Endothelial cell of umbilical vein (primary cell): ENCODE measurements around the gene PADI6. TPM values are rescaled to one million over a fixed set of nuclear protein-coding genes. Genes with fewer than 3 reads are reported as not detected.

Experiments
- BruUV-seq: library from RNA; stranded (reverse); fragments of 400-500 nt; replicated peaks from 2 replicates; lab custom pipeline; 2021; lab: Mats Ljungman, UMichigan
- CTCF ChIA-PET: fragments of 300-600, 350-600 bp; sonication (Branson Sonifier 250); formaldehyde crosslinking; loops from one replicate; lab custom pipeline; 2021; ENCODE audit warnings: antibody characterized with exemption, inconsistent platforms; lab: Charles Lee
- POLR2A ChIA-PET: fragments of 300-600, 350-600 bp; sonication (Branson Sonifier 250); formaldehyde crosslinking; loops from one replicate; lab custom pipeline; 2021; ENCODE audit warnings: antibody characterized with exemption, inconsistent platforms; lab: Charles Lee
- DNase-seq: peaks from one replicate; pipeline ENCODE4 v3.0.0-alpha.2; 2011; ENCODE audit warnings: low read depth, low spot score
- FAIRE-seq: peaks from 2 replicates; lab custom pipeline; 2011; peaks lifted over from hg19 to GRCh38; lab: Jason Lieb, UNC
- H2AFZ ChIP-seq: 2 replicates; pipeline ENCODE4 v1.6.0; 2012; ENCODE audit warnings: low read depth, low read length, control low read depth, inconsistent platforms
- H3K27ac ChIP-seq: 2 replicates; pipeline ENCODE4 v1.5.1; 2011; ENCODE audit warnings: low read depth, mild to moderate bottlenecking, control low read depth, low read length, moderate library complexity; ENCODE audit not compliant: insufficient read depth
- H3K27me3 ChIP-seq, 2 experiments: 2 replicates each; pipeline versions ENCODE4 v1.6.0 to v1.6.1; 2011; ENCODE audit warnings: low read length in 2 of 2, mixed read lengths in 1 of 2; ENCODE audit not compliant: control insufficient read depth in 2 of 2, insufficient read depth in 2 of 2
- H3K36me3 ChIP-seq, 2 experiments: 2 replicates in 1 of 2; 3 replicates in 1 of 2; pipeline ENCODE4 v1.5.1; 2011; ENCODE audit warnings: low read length in 2 of 2, mild to moderate bottlenecking in 1 of 2, moderate library complexity in 1 of 2; ENCODE audit not compliant: control insufficient read depth in 2 of 2, insufficient read depth in 2 of 2; ENCODE audit errors: extremely low read depth in 1 of 2
- H3K4me1 ChIP-seq: 3 replicates; pipeline ENCODE4 v1.5.1; 2011; ENCODE audit warnings: mild to moderate bottlenecking, low read length; ENCODE audit not compliant: control insufficient read depth, insufficient read depth; ENCODE audit errors: extremely low read depth
- H3K4me2 ChIP-seq: 2 replicates; pipeline ENCODE4 v1.6.1; 2011; ENCODE audit warnings: low read length, control low read depth, mixed read lengths; ENCODE audit not compliant: insufficient read depth
- H3K4me3 ChIP-seq, 3 experiments: fragments of 200-600 bp in 1 of 3; sonication (generic), shearing (Covaris generic) in 1 of 3; replicated peaks in 1 of 3; 2 replicates each; pipeline ENCODE4 v1.5.1; 2011 to 2016; ENCODE audit warnings: control low read depth in 3 of 3, low read length in 3 of 3, mild to moderate bottlenecking in 2 of 3, inconsistent platforms in 1 of 3, low read depth in 1 of 3, moderate library complexity in 1 of 3; ENCODE audit not compliant: insufficient read depth in 1 of 3
- H3K79me2 ChIP-seq: 2 replicates; pipeline ENCODE4 v1.6.0; 2012; ENCODE audit warnings: low read length, inconsistent platforms; ENCODE audit not compliant: control insufficient read depth, insufficient read depth
- H3K9ac ChIP-seq: replicated peaks from 2 replicates; pipeline ENCODE3; 2011; ENCODE audit warnings: low read length, control low read depth; ENCODE audit not compliant: insufficient read depth; ENCODE audit errors: extremely low read depth
- H3K9me1 ChIP-seq: replicated peaks from 3 replicates; pipeline ENCODE4 v1.6.0; 2011; ENCODE audit warnings: mild to moderate bottlenecking, low read length; ENCODE audit not compliant: control insufficient read depth, insufficient read depth; ENCODE audit errors: extremely low read depth
- H3K9me3 ChIP-seq: replicated peaks from 2 replicates; pipeline ENCODE4 v1.5.1; 2012; ENCODE audit warnings: low read length, inconsistent platforms; ENCODE audit not compliant: control insufficient read depth, insufficient read depth
- H4K20me1 ChIP-seq: replicated peaks from 2 replicates; pipeline ENCODE3; 2011; ENCODE audit warnings: mild to moderate bottlenecking, low read length; ENCODE audit not compliant: control insufficient read depth, insufficient read depth; ENCODE audit errors: extremely low read depth
- EZH2 ChIP-seq: IDR thresholded peaks from 2 replicates; pipeline ENCODE4 v1.6.1; 2012; ENCODE audit warnings: borderline replicate concordance, low read depth, mild to moderate bottlenecking, moderate library complexity, low read length, inconsistent platforms; ENCODE audit not compliant: severe bottlenecking
- FOS ChIP-seq: IDR thresholded peaks from 2 replicates; pipeline ENCODE4 v1.6.1; 2011; ENCODE audit warnings: mild to moderate bottlenecking, low read length, moderate library complexity, borderline replicate concordance; ENCODE audit not compliant: insufficient read depth
- GATA2 ChIP-seq: IDR thresholded peaks from 2 replicates; pipeline ENCODE4 v1.7.0; 2011; ENCODE audit warnings: low read depth, mild to moderate bottlenecking, moderate library complexity, mixed read lengths, low read length; ENCODE audit not compliant: insufficient read length, insufficient read depth
- POLR2AphosphoS5 ChIP-seq: IDR thresholded peaks from 2 replicates; pipeline ENCODE4 v1.6.1; 2012; ENCODE audit warnings: low read depth, mild to moderate bottlenecking, control low read depth, low read length, moderate library complexity; ENCODE audit not compliant: insufficient read depth
- dilution Hi-C: fragments of 300-500 bp; cut with MboI; formaldehyde crosslinking; loops from one replicate; pipeline ENCODE4 v1.15.0; 2019; ENCODE audit warnings: low sequenced_read_pairs; ENCODE audit not compliant: extremely low pct_ligation_motif_present
- intact Hi-C: fragments of 100-400 bp; cut with micrococcal nuclease; formaldehyde crosslinking; loops from one replicate; pipeline ENCODE4 v1.10.0; 2022
- polyA plus RNA-seq, 4 experiments: library from polyadenylated mRNA; depleted of rRNA in 3 of 4; stranded (reverse) in 3 of 4; unstranded in 1 of 4; fragments of >200 nt; gene quantifications; 2 replicates each; pipeline versions ENCODE4 v1.2.1 to v1.2.3, GENCODE V29; 2011 to 2012; ENCODE audit warnings: missing spikeins in 1 of 4
- total RNA-seq: library from RNA; stranded (reverse); gene quantifications from 2 replicates; pipeline ENCODE4 v1.2.3, GENCODE V29; 2021
- TF ChIP-seq, protein P1 (sequence below): IDR thresholded peaks from 2 replicates; pipeline ENCODE4 v1.6.1; 2011; ENCODE audit not compliant: insufficient read depth, insufficient read length

PADI6 gene
- total and polyA plus RNA-seq, 2 donors (not counting 3 experiments of a cell fraction or from before 2014, with no cell fraction given) = not detected

DNA sequence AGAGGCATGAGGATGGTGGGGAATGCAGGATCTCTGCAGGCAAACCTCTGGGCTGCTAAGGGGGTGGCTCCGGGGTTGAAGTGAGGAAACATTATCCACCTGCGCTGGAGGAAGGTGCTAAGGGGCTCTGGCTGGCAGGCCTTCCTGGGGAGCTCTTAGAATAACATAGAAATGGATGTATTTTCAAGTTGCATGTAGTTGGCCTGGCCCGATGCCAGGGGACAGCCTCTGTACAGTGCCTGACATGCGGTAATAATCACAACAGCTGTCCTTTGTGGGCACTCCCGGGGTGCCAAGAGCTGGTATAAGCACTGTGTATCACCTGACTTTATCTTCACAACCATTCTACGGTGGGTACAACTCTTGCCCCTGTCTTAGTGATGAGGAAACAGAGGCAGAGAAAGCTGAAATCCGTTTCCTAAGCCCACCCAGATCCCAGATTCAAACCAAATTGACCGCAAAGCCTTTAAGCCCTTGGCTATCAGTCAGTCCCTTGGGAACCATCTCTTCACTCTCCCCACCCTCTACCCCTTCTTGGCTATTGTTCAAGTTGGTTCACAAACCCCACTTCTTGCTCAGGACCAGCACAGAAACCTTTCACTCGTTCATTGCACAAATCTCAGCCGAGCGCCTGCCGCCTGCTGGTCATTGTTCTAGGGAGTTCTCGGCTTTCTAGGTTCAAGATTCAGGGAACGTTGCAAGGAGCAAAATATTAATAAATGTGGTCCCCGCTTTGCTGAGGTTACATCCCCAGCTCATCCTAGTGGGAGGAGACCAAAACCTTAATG is 33.1 kb upstream of the PADI6 start:
- POLR2A ChIA-PET = no interaction called here
- Histone ChIP-seq H3K27ac (no peak overlapping the region), H3K4me3 (no peak overlapping the region), H4K20me1 (no peaks in the 10 kb centered on the region), H3K9me3 (no peaks in the 10 kb centered on the region), H3K9ac (no peak overlapping the region), H3K27me3 (no peaks in the 10 kb centered on the region), H3K79me2 (no peaks in the 10 kb centered on the region), H3K4me2 (no peak overlapping the region), H3K36me3 (no peaks in the 10 kb centered on the region), H3K9me1 (no peaks in the 10 kb centered on the region), H2AFZ (no peak overlapping the region), H3K4me1 (no peaks in the 10 kb centered on the region)
- no peak for FAIRE-seq
- intact Hi-C loops (no loop called here), dilution Hi-C loops (no loop called here)
- DNase-seq = no peak
- no TSS peak for BruUV-seq
- CTCF ChIA-PET = no interaction called here
- no peak for TF ChIP-seq GATA2
- TF ChIP-seq POLR2AphosphoS5 = no peak
- TF ChIP-seq, protein P1, sequence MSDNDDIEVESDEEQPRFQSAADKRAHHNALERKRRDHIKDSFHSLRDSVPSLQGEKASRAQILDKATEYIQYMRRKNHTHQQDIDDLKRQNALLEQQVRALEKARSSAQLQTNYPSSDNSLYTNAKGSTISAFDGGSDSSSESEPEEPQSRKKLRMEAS = no peak
- no peak for TF ChIP-seq FOS

DNA sequence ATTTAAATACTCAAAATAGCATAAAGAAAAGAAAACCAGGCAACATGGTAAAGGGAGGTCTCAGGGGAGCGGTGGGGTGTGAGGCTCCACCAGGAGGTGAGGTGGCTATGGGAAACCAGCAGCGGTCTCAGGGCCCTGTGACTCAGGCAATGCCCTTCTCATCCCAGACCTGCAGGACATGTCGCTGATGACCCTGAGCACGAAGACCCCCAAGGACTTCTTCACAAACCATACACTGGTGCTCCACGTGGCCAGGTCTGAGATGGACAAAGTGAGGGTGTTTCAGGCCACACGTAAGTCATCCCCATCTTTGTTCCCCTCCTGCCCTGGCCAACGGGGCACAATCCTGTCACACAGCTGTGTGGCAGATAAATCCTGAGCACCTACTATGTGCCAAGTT is 32.5 kb upstream of the PADI6 start:
- H3K4me3 ChIP-seq = no peak overlapping the region
- no peaks in the 10 kb centered on the region for H3K79me2 ChIP-seq
- no peak overlapping the region for H3K9ac ChIP-seq
- POLR2A ChIA-PET = no interaction called here
- CTCF ChIA-PET = no interaction called here
- H2AFZ ChIP-seq = no peak overlapping the region
- H3K4me2 ChIP-seq = no peak overlapping the region
- H3K9me3 ChIP-seq = no peaks in the 10 kb centered on the region
- H3K36me3 ChIP-seq = no peaks in the 10 kb centered on the region
- DNase-seq (no peak), FAIRE-seq (no peak)
- dilution Hi-C loops (no loop called here), intact Hi-C loops (no loop called here)
- no peak overlapping the region for H3K27ac ChIP-seq
- H4K20me1 ChIP-seq = no peaks in the 10 kb centered on the region
- H3K4me1 ChIP-seq = no peaks in the 10 kb centered on the region
- no peak for TF ChIP-seq EZH2
- no peak for TF ChIP-seq POLR2AphosphoS5
- H3K9me1 ChIP-seq = no peaks in the 10 kb centered on the region
- H3K27me3 ChIP-seq = no peaks in the 10 kb centered on the region
- BruUV-seq = no TSS peak
